Stimulated activated CD4-positive, alpha-beta T cell treated with anti-CD3 and anti-CD28 coated beads, TNF-alpha, amount 100 ng/mL, for 1 hour (primary cell): ENCODE results near the gene PMEPA1.
A peak's percentile ranks its signal among the peaks of the same experiment; 100 is the strongest.

Experiments used
- DNase-seq, 3 donors: peaks; one replicate each; pipeline ENCODE4 v3.0.0-alpha.2; 2020; ENCODE audit warnings: low read depth in 3 of 3, low spot score in 1 of 3

The PMEPA1 gene, protein sequence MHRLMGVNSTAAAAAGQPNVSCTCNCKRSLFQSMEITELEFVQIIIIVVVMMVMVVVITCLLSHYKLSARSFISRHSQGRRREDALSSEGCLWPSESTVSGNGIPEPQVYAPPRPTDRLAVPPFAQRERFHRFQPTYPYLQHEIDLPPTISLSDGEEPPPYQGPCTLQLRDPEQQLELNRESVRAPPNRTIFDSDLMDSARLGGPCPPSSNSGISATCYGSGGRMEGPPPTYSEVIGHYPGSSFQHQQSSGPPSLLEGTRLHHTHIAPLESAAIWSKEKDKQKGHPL

DNA sequence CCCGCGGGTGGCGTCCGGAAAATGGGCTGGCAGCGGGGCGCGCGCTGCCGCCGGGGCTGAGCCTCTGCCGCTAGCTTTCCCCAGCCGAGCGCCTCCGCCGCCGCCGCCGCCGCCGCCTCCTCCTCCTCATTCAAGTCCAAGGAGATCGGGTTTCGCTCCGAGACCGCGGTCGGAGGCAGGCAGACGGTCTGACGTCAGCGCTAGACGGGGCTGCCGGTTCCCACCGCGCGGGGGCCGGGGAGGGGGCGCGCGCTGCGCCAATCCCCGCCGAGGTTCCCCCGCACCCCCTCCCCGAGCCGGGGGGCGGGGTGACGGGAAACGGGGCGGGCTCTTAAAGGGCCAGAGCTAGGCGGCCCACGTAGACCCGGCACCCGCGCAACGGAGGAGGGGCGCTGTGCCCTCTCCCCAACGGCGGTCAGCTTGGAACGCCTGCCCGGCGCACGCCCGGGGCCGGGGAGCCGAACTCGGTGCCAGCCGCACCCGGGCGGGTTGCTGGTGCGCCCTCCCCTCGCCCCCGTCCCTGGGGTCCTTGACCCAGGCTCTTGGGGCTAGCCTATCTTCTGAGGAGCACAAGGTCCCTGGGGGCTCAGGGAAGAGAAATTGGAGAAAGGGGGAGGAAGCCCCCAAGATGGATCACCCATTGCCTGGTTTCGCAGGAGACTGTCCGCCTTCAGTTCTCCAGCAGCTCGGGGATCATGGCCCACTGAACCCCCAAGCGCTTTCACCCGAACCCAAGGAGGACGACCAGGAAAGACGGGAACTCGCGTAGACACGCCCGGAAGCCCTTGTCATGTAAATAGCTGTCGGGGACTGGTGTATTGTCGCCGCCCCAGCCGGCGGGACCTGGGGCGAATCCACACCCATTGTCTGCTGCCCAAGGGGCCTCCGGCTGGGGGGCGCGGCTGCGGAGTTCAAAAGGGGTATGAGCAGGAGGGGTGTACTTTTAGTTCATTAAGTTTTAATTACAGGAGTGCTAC is at the start of gene PMEPA1:
PMEPA1 (minus strand) TSS at position 193 of the 977 bp plus-strand sequence. CDS start 433 bp downstream, outside the sequence.
- peak; percentile 88 to 91 (median 89) for DNase-seq

DNA sequence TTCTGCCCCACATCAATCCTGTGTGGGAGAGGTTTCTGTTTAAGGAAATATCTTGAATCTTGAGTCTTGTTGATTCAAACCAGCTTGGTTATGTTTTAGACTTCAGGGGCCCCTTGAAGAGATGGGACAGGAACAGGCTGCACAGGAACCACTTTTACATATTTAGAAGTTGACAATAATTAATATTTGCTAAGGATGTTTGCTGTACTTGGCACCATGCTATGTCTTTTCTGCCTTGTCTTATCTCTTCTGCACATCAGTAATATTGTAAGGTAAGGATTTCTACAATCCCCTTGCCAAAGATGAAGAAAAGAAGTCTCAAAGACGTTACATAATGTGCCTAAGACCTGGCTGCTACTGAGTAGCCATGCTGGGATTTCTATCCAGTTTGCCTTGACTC is 48.0 kb upstream of the PMEPA1 start:
- no peak for DNase-seq

DNA sequence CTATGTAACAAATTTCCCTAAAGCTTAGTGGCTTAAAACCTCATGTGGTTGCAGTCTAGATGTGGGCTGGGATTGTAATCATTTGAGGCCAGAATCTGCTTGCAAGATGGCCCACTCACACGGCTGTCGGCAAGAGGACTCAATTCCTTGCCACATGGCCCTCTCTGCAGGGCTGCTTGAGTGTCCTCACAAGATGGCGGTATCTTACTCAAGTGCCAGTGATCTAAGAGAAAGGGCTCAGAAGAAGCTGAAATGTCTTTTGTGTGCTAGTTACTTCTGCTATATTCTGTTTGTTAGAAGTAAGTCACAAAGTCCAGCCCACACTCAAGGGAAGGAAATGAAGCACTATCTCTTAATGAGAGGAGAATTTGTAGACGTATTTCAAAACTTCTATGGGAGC is 47.1 kb upstream of the PMEPA1 start:
- no peak for DNase-seq

DNA sequence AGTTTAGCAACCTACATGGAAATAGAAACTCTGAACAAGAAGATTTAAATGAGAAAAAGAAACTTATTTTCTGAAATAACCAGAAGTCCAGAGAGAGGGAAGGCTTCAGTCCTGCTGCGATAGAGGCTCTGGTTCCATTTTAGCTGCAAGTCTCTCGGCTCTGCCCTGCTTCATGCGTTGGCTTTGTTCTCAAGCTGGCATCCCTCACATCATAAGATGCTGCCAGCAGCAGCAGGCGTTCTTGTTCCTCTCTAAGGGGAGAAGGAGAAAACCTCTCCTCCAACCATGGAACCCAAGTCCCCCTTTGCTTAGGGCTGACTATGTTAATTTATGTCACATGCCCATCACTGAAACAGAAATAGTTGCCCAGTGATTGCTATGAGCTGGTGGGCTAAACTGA is 46.4 kb upstream of the PMEPA1 start:
- DNase-seq, result no peak

DNA sequence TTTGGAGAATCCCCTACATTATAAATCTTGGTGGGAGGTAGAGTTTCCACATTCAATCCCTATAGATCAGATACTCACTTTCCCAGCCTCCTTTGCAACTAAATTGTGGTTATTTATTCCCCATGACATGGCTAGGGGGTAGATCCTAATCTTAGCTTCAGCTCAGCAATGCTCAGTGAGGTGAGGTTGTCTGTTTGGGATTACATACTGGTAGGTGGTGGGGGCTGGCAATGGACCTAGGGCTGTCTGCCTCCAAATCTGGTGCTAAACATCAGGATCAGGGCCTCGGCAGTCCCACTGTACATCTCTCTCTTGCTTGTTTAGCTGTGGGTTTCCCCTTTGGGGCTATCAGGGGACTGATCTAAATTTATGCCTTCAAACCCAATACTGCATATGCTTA is 45.8 kb upstream of the PMEPA1 start:
- DNase-seq, result no peak

DNA sequence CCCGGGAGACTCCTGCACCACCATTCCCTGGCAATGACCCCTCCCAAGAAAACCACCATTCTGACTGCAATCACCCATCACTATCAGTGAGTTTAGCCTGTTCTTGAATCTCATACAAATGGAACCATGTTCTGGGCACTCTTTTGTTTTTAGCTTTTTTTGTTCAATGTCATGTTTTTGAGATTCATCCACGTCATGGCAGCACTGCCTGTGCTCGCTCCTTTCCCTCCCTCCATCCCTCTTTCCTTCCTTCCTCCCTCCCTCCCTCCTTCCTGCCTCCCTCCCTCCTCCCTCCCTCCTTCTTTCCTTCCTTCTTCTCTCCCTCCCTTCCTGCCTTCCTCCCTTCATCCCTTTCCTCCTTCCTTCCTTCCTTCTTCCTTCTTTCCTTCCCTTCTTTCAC is 44.4 kb upstream of the PMEPA1 start:
- DNase-seq, result no peak

DNA sequence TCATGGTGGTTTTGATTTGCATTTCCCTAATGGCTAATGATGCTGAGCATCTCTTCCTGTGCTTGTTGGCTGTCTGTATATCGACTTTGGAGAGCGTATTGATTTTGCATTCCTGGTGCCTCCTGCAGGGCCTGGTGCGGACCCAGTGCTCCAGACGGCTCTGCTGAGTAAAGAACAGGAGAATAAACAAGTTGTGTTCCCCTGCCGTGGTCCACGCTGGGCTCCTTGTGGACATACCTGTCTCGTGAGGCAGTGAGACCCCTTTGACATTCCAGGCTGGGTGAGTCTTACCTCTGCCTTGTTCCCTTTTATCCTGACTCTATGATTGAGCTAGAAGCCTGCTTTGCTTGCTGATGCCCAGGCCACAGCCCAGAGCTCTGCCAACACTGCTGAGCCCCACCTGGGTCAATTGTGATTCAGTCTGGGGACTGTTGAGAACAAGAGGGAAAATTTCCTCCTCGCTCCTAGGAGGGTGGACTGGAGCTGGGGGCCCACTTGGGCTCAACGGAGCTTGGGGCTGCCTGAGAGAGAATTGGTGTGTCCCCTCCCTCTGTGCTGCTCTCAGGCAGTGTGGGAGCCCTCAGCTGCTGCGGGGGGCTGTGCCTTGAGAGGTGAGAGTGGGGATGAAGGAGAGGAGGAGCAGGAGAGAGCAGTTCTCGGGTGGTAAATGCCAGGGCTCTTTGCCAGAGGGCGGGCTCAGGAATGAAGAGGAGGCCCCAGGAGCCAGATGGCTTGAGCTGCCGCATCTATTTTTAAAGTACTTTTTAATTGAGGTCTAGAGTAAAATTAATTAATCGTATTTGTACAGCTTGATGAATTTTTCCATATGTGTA is 43.7 kb upstream of the PMEPA1 start:
- DNase-seq, result no peak

DNA sequence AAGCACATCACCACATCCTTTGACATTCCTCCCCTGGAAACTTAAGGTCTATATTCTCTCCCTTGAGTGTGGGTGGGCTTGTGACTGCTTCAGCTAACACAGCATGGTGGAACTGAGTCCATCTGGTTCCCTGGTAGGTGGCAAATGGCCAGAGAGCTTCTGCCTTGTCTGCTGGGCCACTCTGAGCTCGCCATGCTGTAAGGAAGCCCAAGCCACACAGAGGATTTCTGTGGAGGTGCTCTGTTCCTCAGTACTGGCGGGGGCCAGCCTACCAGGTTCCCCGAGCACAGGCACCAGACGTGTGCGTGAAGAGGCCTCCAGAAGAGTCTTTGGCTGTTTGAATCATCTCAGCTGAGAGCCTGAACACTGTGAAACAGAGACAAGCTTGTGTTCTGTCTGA is 41.6 kb upstream of the PMEPA1 start:
- DNase-seq, result no peak

DNA sequence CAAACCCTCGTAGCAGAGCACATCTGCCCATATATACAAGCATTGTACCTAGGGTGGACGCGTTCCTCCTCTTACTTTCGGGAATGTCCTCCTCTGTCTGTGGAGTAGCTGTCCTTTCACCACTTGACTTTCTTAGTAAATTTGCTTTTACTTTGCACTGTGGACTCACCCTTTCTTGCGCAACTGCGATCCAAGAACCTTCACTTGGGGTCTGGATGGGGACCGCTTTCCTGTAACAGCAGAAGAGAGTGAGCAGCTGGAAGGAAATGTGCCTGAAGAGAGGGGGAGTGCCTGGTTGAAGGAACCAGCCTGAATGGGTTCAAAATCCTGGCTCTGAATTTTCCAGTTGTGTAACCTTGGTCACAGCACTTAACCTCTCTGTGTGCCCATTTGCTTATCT is 40.1 kb upstream of the PMEPA1 start:
- no peak for DNase-seq

DNA sequence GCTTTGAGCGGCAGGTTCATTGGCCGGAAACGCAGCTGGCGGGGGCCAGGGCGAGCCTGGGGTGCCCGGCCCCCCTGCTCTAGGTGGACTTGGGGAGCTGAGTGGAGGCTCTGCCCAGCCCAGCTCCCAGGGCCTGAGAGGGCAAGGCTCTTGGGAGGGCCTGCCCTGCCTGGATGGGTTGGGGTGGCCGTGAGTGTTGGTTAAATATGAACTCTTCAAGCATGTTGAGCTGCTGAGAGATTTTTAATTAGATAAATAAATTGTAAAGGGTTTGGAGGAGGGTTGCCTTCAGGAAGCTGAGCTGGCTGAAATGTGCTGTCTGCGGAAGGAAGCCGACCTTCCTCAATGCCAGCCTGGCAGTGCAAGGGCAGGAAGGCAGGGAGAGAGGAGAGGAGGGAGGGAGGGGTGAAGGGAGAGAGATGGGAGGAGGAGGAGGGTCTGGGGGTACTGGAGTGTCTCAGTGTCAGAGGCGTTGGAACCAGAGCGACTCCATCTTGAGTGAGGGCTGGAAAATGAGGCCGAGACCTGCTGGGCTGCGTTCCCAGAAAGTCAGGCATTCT is 39.4 kb upstream of the PMEPA1 start:
- DNase-seq, result no peak

DNA sequence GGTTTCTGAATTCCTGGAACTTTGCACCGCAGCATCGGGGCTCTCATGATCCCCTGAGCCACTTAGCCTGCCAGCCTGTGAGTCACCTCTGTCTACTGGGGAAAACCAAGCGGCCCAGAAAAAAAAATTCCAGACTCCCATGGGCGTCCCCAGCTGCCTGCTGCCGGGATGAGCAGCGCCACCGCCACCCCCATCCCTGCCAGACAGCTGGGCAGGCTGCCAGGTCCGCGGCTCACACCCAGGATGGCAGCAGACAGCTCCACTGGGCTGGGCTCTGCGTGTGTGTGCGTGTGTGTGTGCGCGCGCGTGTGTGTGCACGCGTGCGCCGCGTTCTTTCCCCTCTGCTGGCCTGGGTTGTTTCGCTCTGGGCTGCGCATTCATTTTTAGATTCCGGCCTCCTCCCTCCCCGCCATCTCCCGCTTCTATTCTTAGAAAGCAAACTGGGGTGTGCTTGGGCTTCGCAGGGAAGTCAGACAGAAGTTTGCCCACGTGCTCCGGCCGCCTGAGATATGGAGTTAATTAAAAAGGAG is 38.9 kb upstream of the PMEPA1 start:
- peak; percentile 22 to 28 (median 24) for DNase-seq

DNA sequence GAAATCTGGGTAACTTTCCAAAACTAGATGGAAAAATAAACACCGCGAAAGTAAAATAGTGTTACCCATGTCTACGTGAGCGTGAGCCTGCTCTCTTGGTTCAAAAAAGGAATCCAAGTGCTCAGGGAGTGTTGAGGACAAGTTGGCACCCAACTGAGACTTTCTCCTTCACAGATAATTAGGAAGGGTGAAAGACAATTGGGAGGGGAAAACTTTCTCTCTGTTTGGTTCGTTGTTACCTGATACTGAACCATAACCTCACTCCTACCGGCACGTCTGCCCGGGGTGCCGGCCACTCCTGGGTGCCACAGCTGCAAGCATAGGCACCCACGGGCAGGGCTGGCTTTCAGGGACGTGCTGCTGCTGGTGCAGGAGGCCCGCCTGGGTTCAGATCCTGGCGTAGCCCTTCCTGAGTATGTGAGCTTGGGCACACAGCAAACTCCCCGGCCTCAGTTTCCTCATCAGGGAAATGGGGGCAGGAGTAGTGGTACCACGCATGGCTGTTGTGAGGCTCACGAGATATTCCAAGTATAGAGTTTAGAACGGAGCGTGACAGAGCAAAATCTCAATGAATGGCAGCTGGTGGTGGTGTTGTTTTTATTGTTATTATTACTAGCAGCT is 38.2 kb upstream of the PMEPA1 start:
- DNase-seq, result no peak

DNA sequence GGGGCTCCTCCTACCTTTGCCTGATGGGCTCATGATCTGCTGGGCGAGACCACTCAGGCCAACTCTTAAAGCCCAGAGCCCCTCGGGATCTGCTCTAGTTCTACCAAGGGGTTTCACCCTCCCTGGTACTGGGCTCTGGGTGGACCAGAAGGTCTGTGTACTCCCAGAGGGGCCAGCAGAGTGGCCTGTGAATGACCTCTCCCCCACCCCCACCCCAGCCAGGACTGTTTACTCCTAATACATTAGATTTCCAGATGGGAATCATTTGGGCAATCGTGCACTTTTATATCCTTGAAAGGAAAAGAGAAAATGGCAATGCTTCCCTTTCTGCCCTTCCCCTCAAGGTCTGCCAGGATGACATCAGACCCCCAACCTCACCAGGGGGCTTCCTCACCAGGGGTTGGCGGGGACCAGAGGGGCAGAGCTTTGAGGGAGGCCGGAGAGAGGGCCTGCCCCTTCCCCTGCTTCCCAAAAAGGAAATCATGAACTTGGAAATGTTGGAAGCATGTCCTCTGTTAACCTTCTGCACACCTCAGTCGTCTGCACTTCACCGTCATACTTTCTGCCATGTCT is 37.1 kb upstream of the PMEPA1 start:
- DNase-seq, result no peak

DNA sequence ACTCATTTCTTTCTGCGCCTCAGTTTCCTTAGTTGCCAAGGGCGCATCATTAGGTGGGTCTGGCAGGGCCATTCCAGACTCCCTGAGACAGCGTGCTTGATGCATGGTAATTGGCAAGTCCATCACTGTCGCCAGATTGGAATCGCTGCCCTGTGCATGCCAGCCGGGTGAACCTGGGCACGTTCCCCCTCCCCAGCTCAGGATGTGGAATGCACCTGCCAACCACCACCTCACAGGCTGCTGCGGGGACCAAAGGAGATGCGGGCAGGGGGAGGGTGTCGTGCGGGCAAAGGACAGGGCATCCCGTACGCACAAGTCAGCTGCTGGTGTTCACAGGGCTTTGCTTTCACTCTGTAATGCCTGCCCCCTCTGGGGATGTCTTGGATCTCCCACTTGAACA is 36.4 kb upstream of the PMEPA1 start:
- no peak for DNase-seq

DNA sequence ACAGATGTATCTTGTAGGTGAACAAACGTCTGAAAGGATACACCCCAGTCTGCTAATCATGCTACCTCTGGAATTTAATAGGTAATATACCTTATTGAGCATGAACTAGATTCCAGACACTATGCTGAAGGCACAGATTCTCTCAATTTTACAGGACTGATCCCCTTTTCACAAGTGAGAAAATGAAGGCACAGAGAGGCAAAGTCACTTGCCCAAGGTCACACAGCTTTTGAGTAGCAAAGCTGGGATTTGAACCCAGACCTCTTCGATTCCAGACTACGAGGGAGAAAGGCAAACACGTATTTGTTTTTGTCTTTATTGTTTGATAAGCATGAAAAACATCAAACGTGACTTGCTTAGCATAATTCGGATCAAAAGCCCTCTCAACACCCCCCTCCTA is 34.4 kb upstream of the PMEPA1 start:
- DNase-seq, result no peak

DNA sequence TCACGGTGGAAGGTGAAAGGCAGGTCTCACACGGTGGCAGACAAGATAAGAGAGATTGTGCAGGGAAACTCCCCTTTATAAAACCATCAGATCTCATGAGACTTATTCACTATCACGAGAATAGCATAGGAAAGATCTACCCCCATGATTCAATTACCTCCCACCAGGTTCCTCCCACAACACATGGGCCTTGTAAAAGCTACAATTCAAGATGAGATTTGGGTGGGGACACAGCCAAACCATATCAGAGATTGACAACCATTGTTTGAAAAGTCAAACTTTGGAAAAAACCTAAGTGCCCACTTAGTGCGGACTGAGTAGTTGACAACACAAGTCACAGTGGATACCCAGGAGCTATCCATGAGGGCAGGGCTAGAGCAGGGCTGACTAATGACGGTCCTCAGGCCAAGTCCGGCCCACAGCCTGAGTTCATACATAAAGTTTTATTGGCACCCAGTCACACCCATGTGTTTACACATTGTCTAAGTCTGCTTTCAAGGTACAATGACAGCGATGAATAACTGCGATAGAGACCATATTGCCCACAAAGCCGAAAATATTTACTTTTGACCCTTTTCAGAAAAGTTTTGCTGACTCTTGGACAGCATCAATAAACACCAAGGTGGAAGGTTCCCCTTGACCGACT is 33.8 kb upstream of the PMEPA1 start:
- DNase-seq, result no peak

DNA sequence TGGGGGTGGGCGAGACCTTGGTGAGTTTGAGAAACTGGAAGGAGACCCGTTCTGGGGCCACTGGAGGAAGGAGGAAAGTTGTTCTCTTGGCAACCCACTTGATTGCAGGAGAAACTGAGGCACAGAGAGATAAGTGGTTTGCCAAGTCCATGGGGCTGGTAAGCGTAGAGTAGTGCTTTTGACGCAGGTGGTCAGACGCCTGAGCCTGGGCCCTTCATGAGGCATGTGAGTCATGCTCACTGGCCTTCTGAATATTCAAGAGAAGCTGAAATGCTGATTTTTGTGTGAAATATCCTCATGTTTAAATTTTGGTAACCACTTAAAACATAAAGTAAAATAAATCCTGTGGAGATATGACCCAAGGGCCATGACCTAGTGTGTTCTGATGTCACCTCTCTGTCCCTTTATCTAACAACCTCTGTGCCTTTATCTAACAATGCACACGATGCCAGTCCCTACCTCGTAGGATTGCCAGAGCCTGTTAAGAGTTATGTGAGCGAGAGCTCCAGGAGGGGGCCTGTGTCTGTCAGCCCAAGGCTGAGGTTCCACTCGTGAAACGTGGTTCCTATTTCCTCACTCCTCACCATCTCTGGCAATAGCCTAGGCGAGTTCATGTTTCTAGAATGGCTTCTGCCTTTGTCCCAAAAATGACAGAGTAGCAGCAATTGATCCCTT is 32.8 kb upstream of the PMEPA1 start:
- DNase-seq, result no peak

DNA sequence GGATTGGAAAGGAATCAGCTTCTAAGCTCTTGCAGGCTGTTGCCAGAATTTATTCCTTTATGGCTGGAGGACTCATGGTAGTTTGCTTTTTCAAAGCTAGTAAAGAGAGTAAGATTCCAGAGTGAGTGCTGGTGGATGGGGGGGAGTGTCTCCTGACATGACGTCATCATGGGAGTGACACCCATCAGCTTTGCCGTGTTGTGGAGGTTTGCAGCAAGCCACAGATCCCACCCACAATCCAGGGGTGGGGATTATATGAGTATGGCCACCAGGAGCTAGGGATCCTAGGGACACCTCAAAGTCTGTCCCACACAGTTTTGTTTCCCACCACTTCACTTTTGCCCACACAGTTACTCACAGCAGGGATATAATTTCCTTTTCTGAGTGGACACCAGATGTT is 28.7 kb upstream of the PMEPA1 start:
- no peak for DNase-seq

DNA sequence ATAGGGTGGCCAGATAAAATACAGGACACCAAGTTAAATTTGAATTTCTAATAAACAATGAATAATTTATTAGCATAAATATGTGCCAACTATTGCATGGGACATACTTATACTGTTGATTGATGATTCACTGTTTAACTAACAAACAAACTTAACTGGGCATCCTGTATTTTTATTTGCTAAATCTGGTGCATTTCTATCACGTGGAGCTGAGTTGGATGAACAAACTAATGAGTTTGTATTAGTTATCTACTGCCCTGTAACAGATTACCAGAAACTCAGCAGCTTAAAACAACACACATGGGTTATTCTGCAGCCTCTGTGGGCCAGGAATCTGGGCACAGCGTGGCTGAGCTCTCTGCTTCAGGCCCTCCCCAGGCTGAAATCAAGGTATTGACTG is 28.2 kb upstream of the PMEPA1 start:
- DNase-seq, result no peak
